Activated CD4-positive, alpha-beta memory T cell treated with anti-CD3 and anti-CD28 coated beads for 36 hours (primary cell): Measurements from ENCODE around the gene NHLRC4. TPM values are rescaled to one million over a fixed set of nuclear protein-coding genes. Genes with fewer than 3 reads are reported as not detected.

Source experiments
- CTCF ChIA-PET: fragments of 350-600 bp; sonication (Branson Sonifier 250); formaldehyde crosslinking; loops from one replicate; lab custom pipeline; 2021; ENCODE audit warnings: antibody characterized with exemption, inconsistent platforms; lab: Charles Lee
- POLR2A ChIA-PET: fragments of 350-600 bp; sonication (Branson Sonifier 250); formaldehyde crosslinking; loops from one replicate; lab custom pipeline; 2021; ENCODE audit warnings: antibody characterized with exemption; lab: Charles Lee
- DNase-seq: peaks from one replicate; pipeline ENCODE4 v3.0.0-alpha.2; 2020
- H3K27ac Mint-ChIP-seq: one replicate; pipeline ENCODE4 v1.8.0; 2021; ENCODE audit warnings: mixed read lengths
- H3K27me3 Mint-ChIP-seq: one replicate; pipeline ENCODE4 v1.8.0; 2021; ENCODE audit warnings: mixed read lengths
- H3K36me3 Mint-ChIP-seq: one replicate; pipeline ENCODE4 v1.8.0; 2021; ENCODE audit warnings: mixed read lengths
- H3K4me1 Mint-ChIP-seq: one replicate; pipeline ENCODE4 v1.8.0; 2021; ENCODE audit warnings: low read depth, mixed read lengths
- H3K4me3 Mint-ChIP-seq: one replicate; pipeline ENCODE4 v1.8.0; 2021; ENCODE audit warnings: mild to moderate bottlenecking, mixed read lengths
- H3K9me3 Mint-ChIP-seq: one replicate; pipeline ENCODE4 v1.8.0; 2021; ENCODE audit warnings: mixed read lengths
- intact Hi-C: fragments of 100-400 bp; cut with micrococcal nuclease; formaldehyde crosslinking; loops from one replicate; pipeline ENCODE4 v1.15.1; 2023
- total RNA-seq, 2 experiments: library from RNA; stranded (reverse); gene quantifications; one replicate each; pipeline ENCODE4 v1.2.3, GENCODE V29; 2021

The NHLRC4 gene
- total RNA-seq, 2 experiments from 2014 or later: 0.31 to 0.45 TPM

DNA sequence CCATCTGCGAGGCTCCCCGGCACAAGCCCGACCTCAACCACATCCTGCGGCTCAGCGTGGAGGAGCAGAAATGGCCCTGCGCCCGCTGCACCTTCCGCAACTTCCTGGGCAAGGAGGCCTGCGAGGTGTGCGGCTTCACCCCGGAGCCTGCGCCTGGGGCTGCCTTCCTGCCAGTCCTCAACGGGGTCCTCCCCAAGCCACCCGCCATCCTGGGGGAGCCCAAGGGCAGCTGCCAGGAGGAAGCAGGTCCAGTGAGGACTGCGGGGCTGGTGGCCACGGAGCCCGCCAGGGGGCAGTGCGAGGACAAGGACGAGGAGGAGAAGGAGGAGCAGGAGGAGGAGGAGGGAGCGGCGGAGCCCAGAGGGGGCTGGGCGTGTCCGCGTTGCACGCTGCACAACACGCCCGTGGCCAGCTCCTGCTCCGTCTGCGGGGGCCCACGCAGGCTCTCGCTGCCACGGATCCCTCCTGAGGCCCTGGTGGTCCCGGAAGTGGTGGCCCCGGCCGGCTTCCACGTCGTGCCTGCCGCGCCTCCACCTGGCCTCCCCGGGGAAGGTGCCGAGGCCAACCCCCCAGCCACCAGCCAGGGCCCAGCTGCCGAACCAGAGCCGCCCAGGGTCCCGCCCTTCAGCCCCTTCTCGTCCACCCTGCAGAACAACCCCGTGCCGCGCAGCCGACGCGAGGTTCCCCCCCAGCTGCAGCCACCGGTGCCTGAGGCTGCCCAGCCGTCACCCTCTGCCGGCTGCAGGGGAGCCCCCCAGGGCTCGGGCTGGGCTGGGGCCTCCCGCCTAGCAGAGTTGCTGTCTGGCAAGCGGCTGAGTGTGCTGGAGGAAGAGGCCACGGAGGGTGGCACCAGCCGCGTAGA is 19.7 kb upstream of the NHLRC4 start:
- POLR2A ChIA-PET: no interaction called here
- Mint-ChIP-seq H3K27ac (no peak overlapping the region), H3K9me3 (no peaks in the 10 kb centered on the region), H3K36me3 (peaks cover 2% of the 10 kb centered on the region), H3K27me3 (no peaks in the 10 kb centered on the region), H3K4me3 (no peak overlapping the region), H3K4me1 (no peaks in the 10 kb centered on the region)
- intact Hi-C loops: no loop called here
- DNase-seq: peak; percentile 57
- CTCF ChIA-PET: interaction anchor here (0.6 to 0.7 kb wide), 2 partner anchors 39 to 56 kb away, joined by 3 read pairs; no protein-coding TSS in a partner anchor

DNA sequence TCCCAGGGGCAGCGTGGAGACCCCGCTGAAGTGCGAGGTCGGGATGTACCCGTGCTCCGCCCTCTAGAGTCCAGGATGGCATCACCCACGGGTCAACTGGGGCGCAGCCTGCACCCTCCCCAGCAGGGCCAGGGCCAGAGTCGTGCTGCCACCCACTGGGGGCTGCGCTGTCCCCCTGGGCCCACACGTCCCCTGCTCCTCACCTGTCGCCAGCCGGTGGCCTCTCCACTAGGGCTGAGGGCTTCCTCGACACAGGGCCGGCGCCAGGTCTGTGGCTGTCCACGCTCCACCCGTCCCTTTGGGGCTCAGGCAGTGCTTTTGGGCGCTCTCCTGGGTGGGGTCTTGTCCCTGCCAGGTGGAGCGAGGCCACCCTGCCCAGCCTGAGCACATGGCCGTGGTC is 18.2 kb upstream of the NHLRC4 start:
- H3K27me3 Mint-ChIP-seq: no peaks in the 10 kb centered on the region
- ChIA-PET CTCF (no interaction called here), POLR2A (no interaction called here)
- DNase-seq: no peak
- no peaks in the 10 kb centered on the region for H3K4me1 Mint-ChIP-seq
- H3K27ac Mint-ChIP-seq: no peak overlapping the region
- H3K36me3 Mint-ChIP-seq: no peaks in the 10 kb centered on the region
- H3K4me3 Mint-ChIP-seq: no peak overlapping the region
- intact Hi-C loops: no loop called here
- H3K9me3 Mint-ChIP-seq: no peaks in the 10 kb centered on the region

DNA sequence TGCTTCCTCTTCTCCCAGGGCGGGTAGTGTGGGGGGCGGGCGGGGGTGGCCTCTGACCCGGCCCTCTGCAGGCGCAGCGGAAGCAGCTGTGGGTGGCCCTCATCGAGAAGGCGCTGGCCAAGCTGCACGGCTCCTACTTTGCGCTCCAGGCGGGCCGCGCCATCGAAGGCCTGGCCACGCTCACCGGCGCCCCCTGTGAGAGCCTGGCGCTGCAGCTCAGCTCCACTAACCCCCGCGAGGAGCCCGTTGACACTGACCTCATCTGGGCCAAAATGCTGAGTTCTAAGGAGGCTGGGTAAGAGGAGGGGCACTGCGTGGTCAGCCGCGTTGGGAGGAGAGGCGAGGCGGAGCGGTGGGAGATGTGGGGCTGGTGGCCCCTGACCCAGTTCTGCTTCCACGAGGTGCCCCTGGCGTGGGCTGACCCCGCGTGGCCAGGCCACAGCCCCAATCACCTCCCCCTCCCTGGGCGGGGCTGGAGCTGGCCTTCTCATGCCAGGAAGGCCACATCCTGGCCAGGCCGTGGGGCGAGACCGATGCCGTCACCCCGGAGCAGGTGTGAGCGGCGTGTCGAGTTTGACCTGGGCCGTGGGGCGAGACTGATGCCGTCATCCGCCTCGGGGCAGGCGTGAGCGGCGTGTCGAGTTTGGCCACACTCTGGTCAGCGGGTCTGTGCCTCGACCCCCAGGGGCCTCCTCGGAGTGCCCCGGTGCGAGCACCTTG is 17.1 kb upstream of the NHLRC4 start:
- ChIA-PET POLR2A (no interaction called here), CTCF (interaction anchor here (0.6 kb wide), 1 partner anchor 24 kb away, joined by 3 read pairs; no protein-coding TSS in a partner anchor)
- H3K27ac Mint-ChIP-seq: no peak overlapping the region
- no peak overlapping the region for H3K4me3 Mint-ChIP-seq
- H3K27me3 Mint-ChIP-seq: no peaks in the 10 kb centered on the region
- H3K36me3 Mint-ChIP-seq: no peaks in the 10 kb centered on the region
- H3K4me1 Mint-ChIP-seq: no peaks in the 10 kb centered on the region
- no peak for DNase-seq
- intact Hi-C loops: no loop called here
- H3K9me3 Mint-ChIP-seq: no peaks in the 10 kb centered on the region

DNA sequence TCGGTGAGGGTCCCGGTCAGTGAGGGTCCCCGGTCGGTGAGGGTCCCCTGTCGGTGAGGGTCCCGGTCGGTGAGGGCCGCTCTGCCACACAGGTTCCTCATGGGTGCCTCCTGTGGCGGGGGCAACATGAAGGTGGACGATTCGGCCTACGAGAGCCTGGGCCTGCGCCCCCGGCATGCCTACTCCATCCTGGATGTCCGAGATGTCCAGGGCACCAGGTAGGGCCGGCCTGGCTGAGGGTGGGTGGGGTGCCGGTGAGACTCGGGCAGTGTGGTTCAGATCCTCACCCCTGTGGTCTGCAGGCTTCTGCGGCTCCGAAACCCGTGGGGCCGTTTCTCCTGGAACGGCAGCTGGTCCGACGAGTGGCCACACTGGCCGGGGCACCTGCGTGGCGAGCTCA is 15.6 kb upstream of the NHLRC4 start:
- no peaks in the 10 kb centered on the region for H3K4me1 Mint-ChIP-seq
- no peaks in the 10 kb centered on the region for H3K9me3 Mint-ChIP-seq
- ChIA-PET POLR2A (no interaction called here), CTCF (interaction anchor here (0.6 kb wide), 1 partner anchor 53 kb away, joined by 3 read pairs; no protein-coding TSS in a partner anchor)
- no peak overlapping the region for H3K4me3 Mint-ChIP-seq
- DNase-seq: no peak
- no peak overlapping the region for H3K27ac Mint-ChIP-seq
- no peaks in the 10 kb centered on the region for H3K36me3 Mint-ChIP-seq
- no peaks in the 10 kb centered on the region for H3K27me3 Mint-ChIP-seq
- intact Hi-C loops: no loop called here

DNA sequence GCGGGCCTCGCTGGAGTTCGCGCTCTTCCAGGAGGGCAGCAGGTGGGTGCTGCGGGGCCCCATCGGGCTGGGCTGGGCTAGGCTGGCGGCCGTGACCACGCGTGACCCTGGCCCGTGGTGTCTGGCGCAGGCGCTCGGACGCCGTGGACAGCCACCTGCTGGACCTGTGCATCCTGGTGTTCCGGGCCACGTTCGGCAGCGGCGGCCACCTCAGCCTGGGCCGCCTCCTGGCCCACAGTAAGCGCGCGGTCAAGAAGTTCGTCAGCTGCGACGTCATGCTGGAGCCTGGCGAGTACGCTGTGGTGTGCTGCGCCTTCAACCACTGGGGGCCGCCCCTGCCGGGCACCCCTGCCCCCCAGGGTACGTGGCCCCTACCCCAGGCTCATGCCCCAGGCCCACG is 14.6 kb upstream of the NHLRC4 start:
- ChIA-PET CTCF (no interaction called here), POLR2A (no interaction called here)
- intact Hi-C loops: no loop called here
- H3K36me3 Mint-ChIP-seq: no peaks in the 10 kb centered on the region
- no peak for DNase-seq
- H3K27me3 Mint-ChIP-seq: no peaks in the 10 kb centered on the region
- no peaks in the 10 kb centered on the region for H3K9me3 Mint-ChIP-seq
- no peak overlapping the region for H3K27ac Mint-ChIP-seq
- H3K4me3 Mint-ChIP-seq: no peak overlapping the region
- no peaks in the 10 kb centered on the region for H3K4me1 Mint-ChIP-seq

DNA sequence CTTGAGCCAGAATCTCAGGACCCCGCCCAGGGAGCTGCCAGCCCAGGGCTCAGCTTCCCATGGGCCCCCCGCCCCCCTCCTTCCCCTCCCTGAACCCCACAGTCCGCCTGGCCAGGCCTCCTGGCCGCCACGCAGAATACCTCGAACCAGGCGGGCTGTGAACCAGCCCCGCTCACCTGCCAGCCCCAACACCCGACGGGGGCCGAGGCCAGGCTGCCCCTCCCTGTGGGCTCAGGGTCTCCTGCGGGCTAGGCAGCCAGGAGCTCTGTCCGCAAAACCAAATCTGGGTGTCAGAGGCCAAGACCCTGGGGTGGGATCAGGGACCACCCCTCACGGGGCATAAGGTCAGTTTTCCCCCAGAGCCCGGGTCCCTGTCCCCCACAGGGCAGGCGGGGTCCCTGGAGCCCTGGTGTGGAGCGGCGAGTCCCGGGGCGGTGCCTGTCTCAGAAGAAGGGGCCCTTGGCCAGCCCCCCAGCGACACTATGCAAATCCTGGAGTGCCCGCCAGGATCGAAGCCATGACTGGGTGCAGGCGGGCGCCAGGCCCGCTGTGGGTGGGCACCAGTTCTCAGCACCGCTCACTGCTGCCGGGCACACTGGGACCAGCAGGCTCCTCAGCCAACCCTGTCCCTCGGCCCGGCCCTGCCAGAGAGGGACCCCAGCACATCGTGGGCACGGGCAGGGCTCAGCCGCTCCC is 13.1 kb upstream of the NHLRC4 start:
- H3K27ac Mint-ChIP-seq: no peak overlapping the region
- intact Hi-C loops: no loop called here
- no peak overlapping the region for H3K4me3 Mint-ChIP-seq
- no peaks in the 10 kb centered on the region for H3K4me1 Mint-ChIP-seq
- peaks cover 4% of the 10 kb centered on the region for H3K27me3 Mint-ChIP-seq
- no peaks in the 10 kb centered on the region for H3K9me3 Mint-ChIP-seq
- no peak for DNase-seq
- ChIA-PET POLR2A (no interaction called here), CTCF (no interaction called here)
- no peaks in the 10 kb centered on the region for H3K36me3 Mint-ChIP-seq

DNA sequence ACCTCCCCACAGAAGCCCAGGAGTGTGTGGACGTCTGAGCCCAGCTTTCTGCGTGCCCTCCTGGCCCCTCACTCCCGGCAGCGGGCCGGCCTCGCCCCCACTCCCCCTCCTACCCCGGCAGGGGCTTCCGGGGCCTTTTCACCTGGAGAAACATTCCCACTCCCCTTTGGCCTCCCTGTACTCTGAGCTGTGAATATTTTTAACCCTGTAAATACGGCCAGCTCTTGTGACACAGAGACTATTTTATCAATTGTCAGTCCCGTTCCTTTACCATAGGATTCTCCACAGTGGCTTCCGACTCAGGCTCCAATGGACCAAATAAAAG is 12.5 kb upstream of the NHLRC4 start:
- no peaks in the 10 kb centered on the region for H3K9me3 Mint-ChIP-seq
- H3K36me3 Mint-ChIP-seq: no peaks in the 10 kb centered on the region
- peaks cover 4% of the 10 kb centered on the region for H3K27me3 Mint-ChIP-seq
- DNase-seq: no peak
- H3K4me1 Mint-ChIP-seq: no peaks in the 10 kb centered on the region
- intact Hi-C loops: no loop called here
- CTCF ChIA-PET: no interaction called here
- no peak overlapping the region for H3K4me3 Mint-ChIP-seq
- POLR2A ChIA-PET: no interaction called here
- H3K27ac Mint-ChIP-seq: no peak overlapping the region

DNA sequence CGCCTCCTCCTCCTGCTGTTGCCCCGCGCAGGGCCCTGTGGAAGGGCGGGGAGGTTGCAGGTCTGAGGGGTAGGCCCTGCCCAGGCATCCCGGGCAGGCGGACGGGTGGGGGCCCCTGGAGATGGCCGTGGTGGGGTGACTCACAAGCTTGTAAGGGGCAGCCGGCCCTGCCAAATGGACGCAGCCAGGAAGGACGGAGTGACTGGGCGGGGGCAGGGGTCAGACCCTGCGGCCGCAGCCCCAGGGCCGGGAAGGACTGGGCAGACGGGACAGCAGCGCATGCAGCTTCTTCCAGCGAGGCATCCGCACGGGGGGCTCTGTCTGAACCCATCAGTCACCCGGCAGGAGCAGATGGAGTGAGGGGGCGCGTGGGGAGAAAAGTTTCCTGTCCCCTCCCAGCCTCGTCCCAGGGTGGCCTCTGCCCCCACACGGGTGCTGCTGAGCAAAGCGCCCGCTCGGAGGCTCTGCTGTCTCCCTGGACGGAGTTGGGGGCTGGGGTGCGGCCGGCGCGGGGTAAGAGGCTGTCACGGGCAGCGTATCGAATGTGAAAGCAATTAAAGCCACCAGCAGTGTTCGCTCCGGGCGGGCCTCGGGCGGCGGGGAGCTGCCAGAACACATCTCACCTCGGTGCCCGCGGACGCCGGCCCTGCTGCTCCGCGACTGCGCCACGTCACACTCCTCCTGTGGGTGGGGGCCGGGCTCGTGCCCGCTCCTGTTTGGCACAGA is 12.0 kb upstream of the NHLRC4 start:
- CTCF ChIA-PET: no interaction called here
- no peak for DNase-seq
- no peaks in the 10 kb centered on the region for H3K9me3 Mint-ChIP-seq
- no peaks in the 10 kb centered on the region for H3K4me1 Mint-ChIP-seq
- POLR2A ChIA-PET: no interaction called here
- intact Hi-C loops: no loop called here
- H3K36me3 Mint-ChIP-seq: no peaks in the 10 kb centered on the region
- no peak overlapping the region for H3K27ac Mint-ChIP-seq
- H3K4me3 Mint-ChIP-seq: no peak overlapping the region
- H3K27me3 Mint-ChIP-seq: peaks cover 4% of the 10 kb centered on the region

DNA sequence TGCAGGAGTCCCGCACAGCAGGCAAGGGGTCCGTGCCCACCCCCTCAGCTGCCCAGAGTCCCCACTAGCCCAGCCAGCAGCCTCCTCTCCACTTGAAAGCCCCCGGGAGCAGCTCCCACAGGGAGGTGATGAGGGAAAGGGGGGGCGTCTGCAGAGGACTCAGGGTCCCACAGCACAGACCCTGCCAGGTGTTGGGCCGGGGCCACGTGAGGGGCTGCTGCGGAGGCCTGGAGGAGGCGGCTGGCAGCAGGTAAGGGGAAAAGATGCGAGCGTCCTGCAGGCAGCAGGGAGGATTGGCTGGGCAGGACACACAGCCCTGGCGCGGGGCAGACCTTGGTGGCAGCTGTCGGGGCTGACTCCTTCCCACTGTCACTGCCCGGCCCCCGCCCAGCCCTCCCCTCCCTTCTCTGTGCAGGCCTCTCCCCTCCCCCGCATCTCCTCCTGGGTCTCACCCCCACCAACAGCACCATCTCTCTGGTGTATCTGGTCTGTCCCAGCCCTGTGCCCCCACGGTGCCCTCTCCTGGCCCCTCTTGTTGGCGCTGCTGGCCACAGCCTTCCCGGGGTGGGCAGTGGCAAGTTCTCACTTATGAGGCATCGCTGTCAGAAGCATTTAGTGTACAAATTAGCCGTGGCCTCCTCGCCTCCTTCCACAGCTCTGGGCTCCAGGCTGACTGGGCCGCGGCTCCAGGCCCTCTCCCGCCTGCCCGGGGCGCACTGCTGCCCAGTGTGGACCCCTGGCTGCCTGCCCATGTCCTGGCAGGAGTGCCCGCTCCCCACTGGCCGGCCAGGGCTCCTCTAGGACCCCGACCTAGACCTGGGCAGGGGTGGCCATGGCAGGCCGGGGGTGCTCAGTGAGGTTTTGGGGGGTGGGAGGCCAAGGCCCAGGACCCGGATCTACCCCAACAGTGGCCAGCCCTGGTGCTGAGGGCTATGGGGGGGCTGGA is 11.0 kb upstream of the NHLRC4 start:
- POLR2A ChIA-PET: no interaction called here
- no peak for DNase-seq
- CTCF ChIA-PET: no interaction called here
- Mint-ChIP-seq H3K4me3 (no peak overlapping the region), H3K4me1 (no peaks in the 10 kb centered on the region), H3K27ac (no peak overlapping the region), H3K36me3 (no peaks in the 10 kb centered on the region), H3K27me3 (peaks cover 4% of the 10 kb centered on the region), H3K9me3 (no peaks in the 10 kb centered on the region)
- intact Hi-C loops: no loop called here

DNA sequence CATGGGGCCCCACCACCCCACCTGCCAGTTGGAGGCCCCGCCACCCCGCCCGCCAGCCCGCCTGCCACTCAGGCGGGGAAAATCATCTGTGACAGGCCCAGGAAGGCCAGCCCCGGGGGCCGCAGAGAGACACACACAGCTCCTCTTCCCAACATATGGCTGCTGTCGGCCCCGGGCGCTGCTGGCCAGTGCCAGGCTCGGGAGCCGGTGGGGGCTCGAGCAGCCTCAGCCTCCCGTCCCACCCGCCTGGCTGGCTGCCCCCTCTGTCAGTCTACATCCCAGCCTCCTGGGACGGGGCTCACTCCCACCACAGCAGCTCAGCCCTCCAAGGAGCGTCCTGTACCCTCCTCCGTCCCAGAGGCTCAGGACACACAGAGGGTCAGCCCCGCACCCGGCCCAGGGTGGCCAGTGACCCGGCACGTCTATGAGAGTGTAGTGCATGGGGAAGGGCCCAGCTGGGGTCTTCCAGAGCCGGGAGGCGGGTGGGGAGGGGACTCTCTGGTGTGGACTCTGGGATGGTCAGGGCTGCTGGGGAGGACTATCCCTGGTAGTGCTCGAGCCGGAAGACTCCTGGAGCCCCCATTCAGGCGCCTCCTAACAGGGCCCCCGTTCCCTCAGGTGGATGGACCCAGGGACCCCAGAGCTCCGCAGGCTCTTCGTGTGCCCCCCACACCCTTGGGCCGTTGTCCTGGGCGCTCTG is 10.2 kb upstream of the NHLRC4 start:
- Mint-ChIP-seq H3K27ac (no peak overlapping the region), H3K4me3 (no peak overlapping the region), H3K4me1 (no peaks in the 10 kb centered on the region), H3K9me3 (no peaks in the 10 kb centered on the region), H3K27me3 (peaks cover 5% of the 10 kb centered on the region), H3K36me3 (no peaks in the 10 kb centered on the region)
- intact Hi-C loops: no loop called here
- ChIA-PET POLR2A (no interaction called here), CTCF (no interaction called here)
- no peak for DNase-seq
